GM12878 (cell line): ENCODE measurements around the gene SUPT3H. TPM values are rescaled to one million over a fixed set of nuclear protein-coding genes. Genes with fewer than 3 reads are reported as not detected.

Source experiments
- ATAC-seq: fragments of 200-7000 bp; cut with Tn5 transposase; 3 replicates; pipeline ENCODE4 v1.9.1; 2020; ENCODE audit warnings: mild to moderate bottlenecking, moderate library complexity
- BruUV-seq: library from RNA; stranded (reverse); fragments of 400-500 nt; replicated peaks from 2 replicates; lab custom pipeline; 2021; lab: Mats Ljungman, UMichigan
- CTCF ChIA-PET: fragments of 300-600 bp; sonication (Branson Sonifier 250); formaldehyde crosslinking; extraction: SDS; loops from one replicate; lab custom pipeline; 2021; ENCODE audit warnings: inconsistent platforms; lab: Yijun Ruan, JAX
- POLR2A ChIA-PET: fragments of 350-600 bp; formaldehyde crosslinking; extraction: SDS; loops from one replicate; lab custom pipeline; 2021; ENCODE audit warnings: inconsistent platforms; lab: Charles Lee
- RAD21 ChIA-PET: fragments of 300-600 bp; sonication (Branson Sonifier 250); formaldehyde crosslinking; loops from one replicate; lab custom pipeline; 2023; ENCODE audit warnings: antibody characterized with exemption; ENCODE audit not compliant: unreplicated experiment; lab: Charles Lee
- SMC1A ChIA-PET: fragments of 300-600 bp; sonication (Branson Sonifier 250); formaldehyde crosslinking; loops from one replicate; lab custom pipeline; 2023; ENCODE audit not compliant: unreplicated experiment, uncharacterized antibody; lab: Charles Lee
- DNase-seq: peaks from one replicate; pipeline ENCODE4 v3.0.0-alpha.2; 2011; ENCODE audit warnings: low read depth, low spot score
- FAIRE-seq: peaks from 3 replicates; lab custom pipeline; 2011; peaks lifted over from hg19 to GRCh38; lab: Jason Lieb, UNC
- H2AFZ ChIP-seq: 2 replicates; pipeline ENCODE4 v1.6.0; 2011; ENCODE audit warnings: low read depth, low read length, control low read depth; ENCODE audit not compliant: control insufficient read depth
- H3K27ac ChIP-seq: 2 replicates; pipeline ENCODE4 v1.5.1; 2011; ENCODE audit warnings: control low read depth; ENCODE audit not compliant: control insufficient read depth, insufficient read depth
- H3K27me3 ChIP-seq, 2 experiments: replicated peaks in 1 of 2; 2 replicates each; pipeline versions ENCODE4 v1.6.0 to v1.6.1; 2011; ENCODE audit warnings: low read length in 1 of 2; ENCODE audit not compliant: control insufficient read depth in 2 of 2, insufficient read depth in 2 of 2
- H3K36me3 ChIP-seq, 2 experiments: 2 replicates each; pipeline ENCODE4 v1.5.1; 2011; ENCODE audit warnings: low read length in 1 of 2; ENCODE audit not compliant: control insufficient read depth in 2 of 2, insufficient read depth in 2 of 2
- H3K4me1 ChIP-seq: 2 replicates; pipeline ENCODE4 v1.6.1; 2011; ENCODE audit warnings: mild to moderate bottlenecking, low read length, moderate library complexity, mixed read lengths; ENCODE audit not compliant: control insufficient read depth, insufficient read depth
- H3K4me2 ChIP-seq: 2 replicates; pipeline ENCODE4 v1.6.0; 2011; ENCODE audit warnings: control low read depth; ENCODE audit not compliant: control insufficient read depth, insufficient read depth
- H3K4me3 ChIP-seq: fragments of 200-600 bp; sonication (generic); 2 replicates; pipeline ENCODE4 v1.5.1; 2016
- H3K79me2 ChIP-seq: 2 replicates; pipeline ENCODE4 v1.6.0; 2011; ENCODE audit warnings: low read length; ENCODE audit not compliant: control insufficient read depth, insufficient read depth
- H3K9ac ChIP-seq: 2 replicates; pipeline ENCODE4 v1.8.0; 2011; ENCODE audit warnings: low read length, control low read depth, mixed read lengths; ENCODE audit not compliant: control insufficient read depth, insufficient read depth
- H3K9me3 ChIP-seq: replicated peaks from 3 replicates; pipeline ENCODE4 v1.5.1; 2011; ENCODE audit warnings: mild to moderate bottlenecking, low read length; ENCODE audit not compliant: control insufficient read depth, insufficient read depth
- H4K20me1 ChIP-seq: 2 replicates; pipeline ENCODE4 v1.6.0; 2011; ENCODE audit not compliant: control insufficient read depth, insufficient read depth
- CBX5 ChIP-seq: sonication (generic); IDR thresholded peaks from 2 replicates; pipeline ENCODE4 v1.6.1; 2016; ENCODE audit warnings: low read depth, moderate library complexity, mild to moderate bottlenecking, inconsistent platforms
- CEBPB ChIP-seq, 2 experiments: fragments of 150-350 bp in 1 of 2; IDR thresholded peaks; 2 replicates each; pipeline ENCODE4 v1.6.1; 2012 to 2014; ENCODE audit warnings: low read depth in 2 of 2, low read length in 2 of 2, borderline replicate concordance in 1 of 2, inconsistent platforms in 1 of 2
- IKZF2 ChIP-seq, 2 experiments: fragments of 450-650 bp; IDR thresholded peaks; 2 replicates each; pipeline ENCODE4 v1.6.1; 2017; ENCODE audit warnings: mild to moderate bottlenecking in 2 of 2, moderate library complexity in 2 of 2
- IRF4 ChIP-seq: IDR thresholded peaks from 2 replicates; pipeline ENCODE4 v1.6.1; 2011; ENCODE audit warnings: low read depth, low read length
- JUNB ChIP-seq: IDR thresholded peaks from 2 replicates; pipeline ENCODE4 v1.6.1; 2016; ENCODE audit warnings: antibody characterized with exemption, mild to moderate bottlenecking
- LARP7 ChIP-seq: fragments of 450-650 bp; IDR thresholded peaks from 2 replicates; pipeline ENCODE4 v1.6.1; 2017; ENCODE audit warnings: mild to moderate bottlenecking
- NFYB ChIP-seq: IDR thresholded peaks from 2 replicates; pipeline ENCODE4 v1.6.1; 2011; ENCODE audit warnings: low read depth, mild to moderate bottlenecking, low read length, improper control_type of control experiment, moderate library complexity; ENCODE audit not compliant: insufficient read depth
- RFX5 ChIP-seq: IDR thresholded peaks from 2 replicates; pipeline ENCODE4 v1.6.1; 2011; ENCODE audit warnings: low read depth, low read length, improper control_type of control experiment
- SREBF2 ChIP-seq: IDR thresholded peaks from 2 replicates; pipeline ENCODE4 v1.6.1; 2012; ENCODE audit warnings: mild to moderate bottlenecking, low read length
- SRF ChIP-seq, 2 experiments: IDR thresholded peaks; 2 replicates each; pipeline ENCODE4 v1.6.1; 2011; ENCODE audit warnings: low read depth in 2 of 2, low read length in 2 of 2, mild to moderate bottlenecking in 1 of 2, moderate library complexity in 1 of 2
- SUZ12 ChIP-seq: fragments of 200-600 bp; sonication (generic); IDR thresholded peaks from one replicate; pipeline ENCODE4 v1.6.1; 2018; ENCODE audit warnings: antibody characterized with exemption, mild to moderate bottlenecking; ENCODE audit not compliant: unreplicated experiment
- YBX1 ChIP-seq: fragments of 450-650 bp; IDR thresholded peaks from 2 replicates; pipeline ENCODE4 v1.6.1; 2016; ENCODE audit warnings: antibody characterized with exemption
- ZSCAN29 ChIP-seq: fragments of 450-650 bp; IDR thresholded peaks from 2 replicates; pipeline ENCODE4 v1.6.1; 2017; ENCODE audit warnings: mild to moderate bottlenecking, moderate library complexity
- in situ Hi-C: fragments of 300-500 bp; cut with MboI; formaldehyde crosslinking; loops from 9 replicates; pipeline ENCODE4 v1.14.3; 2018; ENCODE audit warnings: mixed read lengths
- intact Hi-C: fragments of 100-400 bp; cut with micrococcal nuclease; formaldehyde crosslinking; loops from one replicate; pipeline ENCODE4 v1.14.2; 2022; ENCODE audit not compliant: unreplicated experiment
- polyA plus RNA-seq, 11 experiments: library from polyadenylated mRNA; depleted of rRNA in 4 of 11; unstranded in 6 of 11; stranded (reverse) in 5 of 11; fragments of >200 nt; fragmentation: Nextera tagmentation in 4 of 11; fragmentation: Illumina TruSeq in 1 of 11; extraction: Ambion mirVana in 4 of 11; extraction: Trizol in 1 of 11; gene quantifications; 1 replicate in 1 of 11; 2 replicates in 10 of 11; pipeline versions ENCODE4 v1.2.1 to v1.2.3, GENCODE V29; 2011 to 2016; ENCODE audit warnings: inconsistent platforms in 2 of 11, missing spikeins in 2 of 11, low read depth in 1 of 11
- total RNA-seq, 4 experiments: library from RNA; depleted of rRNA in 3 of 4; stranded (reverse); fragments of >200 nt in 3 of 4; fragmentation: Illumina TruSeq in 1 of 4; extraction: Trizol in 1 of 4; gene quantifications; 2 replicates each; pipeline versions ENCODE4 v1.2.1 to v1.2.3, GENCODE V29; 2013 to 2021
- TF ChIP-seq, protein P1 (sequence below): fragments of 450-650 bp; formaldehyde crosslinking; IDR thresholded peaks from 2 replicates; pipeline ENCODE4 v1.4.0; 2022; ENCODE audit warnings: mild to moderate bottlenecking, moderate library complexity
- TF ChIP-seq, protein P2 (sequence below): IDR thresholded peaks from 2 replicates; pipeline ENCODE4 v1.6.1; 2012; ENCODE audit warnings: improper control_type of control experiment, low read depth, low read length; ENCODE audit not compliant: insufficient replicate concordance

SUPT3H gene
- total and polyA plus RNA-seq, 10 of the 15 experiments (the other 5 are each of a cell fraction or from before 2014, with no cell fraction given) = 0.51 to 3.7 (median 2.0) TPM

DNA sequence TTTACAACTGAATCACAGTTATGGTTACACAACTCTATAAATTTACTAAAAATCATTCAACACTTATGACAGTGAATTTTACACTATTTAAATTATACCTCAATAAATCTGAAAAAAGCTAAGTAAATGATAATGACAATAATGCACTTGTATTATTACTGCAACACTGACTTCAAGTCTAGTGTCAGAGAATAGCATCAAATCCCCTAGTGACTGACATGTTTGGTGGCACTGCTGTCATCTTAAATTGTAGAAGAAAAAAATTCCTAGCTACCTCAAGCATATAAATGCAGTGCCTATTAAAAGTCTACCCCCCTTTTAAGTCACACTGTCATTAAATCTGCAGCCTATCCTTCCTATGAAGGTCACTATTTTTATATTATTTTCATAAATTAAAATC, 239.0 kb downstream of the SUPT3H start (continued):
- TF ChIP-seq, protein P1, sequence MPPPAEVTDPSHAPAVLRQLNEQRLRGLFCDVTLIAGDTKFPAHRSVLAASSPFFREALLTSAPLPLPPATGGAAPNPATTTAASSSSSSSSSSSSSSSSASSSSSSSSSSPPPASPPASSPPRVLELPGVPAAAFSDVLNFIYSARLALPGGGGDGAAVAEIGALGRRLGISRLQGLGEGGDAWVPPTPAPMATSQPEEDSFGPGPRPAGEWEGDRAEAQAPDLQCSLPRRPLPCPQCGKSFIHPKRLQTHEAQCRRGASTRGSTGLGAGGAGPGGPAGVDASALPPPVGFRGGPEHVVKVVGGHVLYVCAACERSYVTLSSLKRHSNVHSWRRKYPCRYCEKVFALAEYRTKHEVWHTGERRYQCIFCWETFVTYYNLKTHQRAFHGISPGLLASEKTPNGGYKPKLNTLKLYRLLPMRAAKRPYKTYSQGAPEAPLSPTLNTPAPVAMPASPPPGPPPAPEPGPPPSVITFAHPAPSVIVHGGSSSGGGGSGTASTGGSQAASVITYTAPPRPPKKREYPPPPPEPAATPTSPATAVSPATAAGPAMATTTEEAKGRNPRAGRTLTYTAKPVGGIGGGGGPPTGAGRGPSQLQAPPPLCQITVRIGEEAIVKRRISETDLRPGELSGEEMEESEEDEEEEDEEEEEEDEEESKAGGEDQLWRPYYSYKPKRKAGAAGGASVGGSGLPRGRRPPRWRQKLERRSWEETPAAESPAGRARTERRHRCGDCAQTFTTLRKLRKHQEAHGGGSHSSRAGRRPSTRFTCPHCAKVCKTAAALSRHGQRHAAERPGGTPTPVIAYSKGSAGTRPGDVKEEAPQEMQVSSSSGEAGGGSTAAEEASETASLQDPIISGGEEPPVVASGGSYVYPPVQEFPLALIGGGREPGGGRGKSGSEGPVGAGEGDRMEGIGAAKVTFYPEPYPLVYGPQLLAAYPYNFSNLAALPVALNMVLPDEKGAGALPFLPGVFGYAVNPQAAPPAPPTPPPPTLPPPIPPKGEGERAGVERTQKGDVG = no peak
- TF ChIP-seq SREBF2 = no peak

DNA sequence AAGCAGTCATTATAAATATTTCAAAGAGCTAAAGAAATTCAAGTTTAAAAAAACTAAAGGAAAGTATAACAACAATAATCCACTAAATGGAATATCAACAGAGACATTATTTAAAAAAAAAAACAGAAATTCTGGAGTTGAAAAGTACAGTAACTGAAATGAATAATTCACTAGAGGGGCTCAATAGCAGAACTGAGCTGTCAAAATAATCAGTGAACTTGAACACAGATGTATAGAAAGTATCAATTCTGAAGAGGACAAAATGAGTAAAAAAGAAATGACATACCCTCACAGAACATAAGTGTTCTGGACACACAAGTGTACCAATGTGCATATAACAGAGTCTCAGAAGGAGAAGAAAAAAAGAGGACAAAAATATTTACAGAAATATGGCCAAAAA, 241.2 kb downstream of the SUPT3H start:
- intact Hi-C loops (no loop called here), in situ Hi-C loops (no loop called here)
- no peaks in the 10 kb centered on the region for H3K27me3 ChIP-seq
- no peaks in the 10 kb centered on the region for H3K36me3 ChIP-seq
- SMC1A ChIA-PET = no interaction called here
- DNase-seq = no peak
- no peak for ATAC-seq
- no peaks in the 10 kb centered on the region for H4K20me1 ChIP-seq
- no peaks in the 10 kb centered on the region; the same call in 1 of the 3 replicates for H3K9me3 ChIP-seq
- H3K4me2 ChIP-seq = no peak overlapping the region
- no peaks in the 10 kb centered on the region for H3K4me1 ChIP-seq
- CTCF ChIA-PET = no interaction called here
- H3K4me3 ChIP-seq = no peak overlapping the region
- no peaks in the 10 kb centered on the region for H3K79me2 ChIP-seq
- FAIRE-seq = no peak
- POLR2A ChIA-PET = no interaction called here
- BruUV-seq = no TSS peak
- no peak overlapping the region for H3K27ac ChIP-seq
- no peak overlapping the region for H3K9ac ChIP-seq
- H2AFZ ChIP-seq = no peak overlapping the region
- RAD21 ChIA-PET = no interaction called here
- TF ChIP-seq JUNB = no peak
- no peak for TF ChIP-seq IKZF2 (IDR thresholded peaks at IDR 0.05)
- TF ChIP-seq CBX5 = no peak
- TF ChIP-seq NFYB = no peak
- no peak for TF ChIP-seq YBX1
- TF ChIP-seq SRF (IDR thresholded peaks at IDR 0.05; ENCODE audit: low read depth in 2 of 2, low read length in 2 of 2) = no peak
- TF ChIP-seq LARP7 = no peak
- no peak for TF ChIP-seq IRF4
- TF ChIP-seq, protein P2, sequence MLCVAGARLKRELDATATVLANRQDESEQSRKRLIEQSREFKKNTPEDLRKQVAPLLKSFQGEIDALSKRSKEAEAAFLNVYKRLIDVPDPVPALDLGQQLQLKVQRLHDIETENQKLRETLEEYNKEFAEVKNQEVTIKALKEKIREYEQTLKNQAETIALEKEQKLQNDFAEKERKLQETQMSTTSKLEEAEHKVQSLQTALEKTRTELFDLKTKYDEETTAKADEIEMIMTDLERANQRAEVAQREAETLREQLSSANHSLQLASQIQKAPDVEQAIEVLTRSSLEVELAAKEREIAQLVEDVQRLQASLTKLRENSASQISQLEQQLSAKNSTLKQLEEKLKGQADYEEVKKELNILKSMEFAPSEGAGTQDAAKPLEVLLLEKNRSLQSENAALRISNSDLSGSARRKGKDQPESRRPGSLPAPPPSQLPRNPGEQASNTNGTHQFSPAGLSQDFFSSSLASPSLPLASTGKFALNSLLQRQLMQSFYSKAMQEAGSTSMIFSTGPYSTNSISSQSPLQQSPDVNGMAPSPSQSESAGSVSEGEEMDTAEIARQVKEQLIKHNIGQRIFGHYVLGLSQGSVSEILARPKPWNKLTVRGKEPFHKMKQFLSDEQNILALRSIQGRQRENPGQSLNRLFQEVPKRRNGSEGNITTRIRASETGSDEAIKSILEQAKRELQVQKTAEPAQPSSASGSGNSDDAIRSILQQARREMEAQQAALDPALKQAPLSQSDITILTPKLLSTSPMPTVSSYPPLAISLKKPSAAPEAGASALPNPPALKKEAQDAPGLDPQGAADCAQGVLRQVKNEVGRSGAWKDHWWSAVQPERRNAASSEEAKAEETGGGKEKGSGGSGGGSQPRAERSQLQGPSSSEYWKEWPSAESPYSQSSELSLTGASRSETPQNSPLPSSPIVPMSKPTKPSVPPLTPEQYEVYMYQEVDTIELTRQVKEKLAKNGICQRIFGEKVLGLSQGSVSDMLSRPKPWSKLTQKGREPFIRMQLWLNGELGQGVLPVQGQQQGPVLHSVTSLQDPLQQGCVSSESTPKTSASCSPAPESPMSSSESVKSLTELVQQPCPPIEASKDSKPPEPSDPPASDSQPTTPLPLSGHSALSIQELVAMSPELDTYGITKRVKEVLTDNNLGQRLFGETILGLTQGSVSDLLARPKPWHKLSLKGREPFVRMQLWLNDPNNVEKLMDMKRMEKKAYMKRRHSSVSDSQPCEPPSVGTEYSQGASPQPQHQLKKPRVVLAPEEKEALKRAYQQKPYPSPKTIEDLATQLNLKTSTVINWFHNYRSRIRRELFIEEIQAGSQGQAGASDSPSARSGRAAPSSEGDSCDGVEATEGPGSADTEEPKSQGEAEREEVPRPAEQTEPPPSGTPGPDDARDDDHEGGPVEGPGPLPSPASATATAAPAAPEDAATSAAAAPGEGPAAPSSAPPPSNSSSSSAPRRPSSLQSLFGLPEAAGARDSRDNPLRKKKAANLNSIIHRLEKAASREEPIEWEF = no peak
- TF ChIP-seq ZSCAN29 = no peak
- TF ChIP-seq SUZ12 = no peak
- no peak for TF ChIP-seq RFX5
- TF ChIP-seq CEBPB (IDR thresholded peaks at IDR 0.05; ENCODE audit: borderline replicate concordance in 1 of 2, low read depth in 2 of 2, low read length in 2 of 2) = no peak
